ENCODE measurements around the gene ADAMTS17.

The ADAMTS17 gene

GRCh38 chr15:100186366-100186765 lies 155.4 kb downstream of the ADAMTS17 start:
- H3K27me3 ChIP-seq (ENCODE audit: control insufficient read depth in 1 of 2, insufficient read depth in 2 of 2, low read length in 2 of 2), result no peaks in the 10 kb centered on the region
- no peaks in the 10 kb centered on the region for H3K4me1 ChIP-seq (ENCODE audit: insufficient read depth, low read length)

DNA sequence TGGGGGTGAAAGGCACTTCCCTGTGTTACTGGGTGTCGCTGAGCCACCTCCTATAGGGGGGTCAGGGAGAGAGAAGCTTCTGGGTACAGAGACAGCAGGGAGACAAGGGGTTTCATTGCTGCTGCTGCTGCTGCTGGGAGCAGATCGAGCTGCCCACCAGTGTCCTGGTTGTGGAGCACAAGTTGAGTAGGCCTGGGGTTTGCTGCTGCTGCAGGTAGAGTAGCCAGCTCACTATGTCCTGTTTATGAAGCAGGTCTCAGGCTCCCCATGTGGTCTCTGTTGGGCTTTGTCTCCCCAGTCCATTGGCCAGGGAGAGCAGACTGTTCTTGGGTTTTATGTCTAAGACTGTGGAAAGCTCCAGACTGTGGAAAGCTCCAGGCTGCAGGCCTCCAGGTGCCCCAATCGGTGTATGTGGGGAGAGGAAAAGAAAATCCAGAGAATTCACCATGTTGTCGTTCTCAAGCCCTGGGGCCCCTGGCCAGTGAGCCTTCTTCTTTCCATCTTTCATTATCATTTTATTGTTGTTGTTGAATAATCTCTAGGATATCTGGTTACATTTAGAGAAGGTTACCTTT lies 157.8 kb downstream of the ADAMTS17 start:
- no peak overlapping the region for H3K9ac ChIP-seq (ENCODE audit: low read length)
- no peak overlapping the region for H3K27ac ChIP-seq (ENCODE audit: low read depth, low read length)
- no peaks in the 10 kb centered on the region for H3K9me3 ChIP-seq (ENCODE audit: low read length)
- H3K4me3 ChIP-seq (ENCODE audit: low read depth in 1 of 2, low read length in 2 of 2), result no peak overlapping the region
- H3K36me3 ChIP-seq (ENCODE audit: insufficient read depth, low read length), result no peaks in the 10 kb centered on the region
- H3K27me3 ChIP-seq (ENCODE audit: control insufficient read depth in 1 of 2, insufficient read depth in 2 of 2, low read length in 2 of 2), result no peaks in the 10 kb centered on the region
- no peaks in the 10 kb centered on the region for H3K4me1 ChIP-seq (ENCODE audit: insufficient read depth, low read length)

More at GRCh38 chr15:100186366-100186765, 155.4 kb downstream of the ADAMTS17 start:
- no peak overlapping the region for H3K9ac ChIP-seq (ENCODE audit: low read length)
- H3K27ac ChIP-seq (ENCODE audit: low read depth, low read length), result no peak overlapping the region
- no peaks in the 10 kb centered on the region for H3K9me3 ChIP-seq (ENCODE audit: low read length)
- no peaks in the 10 kb centered on the region for H3K36me3 ChIP-seq (ENCODE audit: insufficient read depth, low read length)
- no peak overlapping the region for H3K4me3 ChIP-seq (ENCODE audit: low read depth in 1 of 2, low read length in 2 of 2)

GRCh38 chr15:100180921-100181320 lies 160.9 kb downstream of the ADAMTS17 start:
- Histone ChIP-seq H3K27ac (ENCODE audit: low read depth, low read length) (no peak overlapping the region), H3K9me3 (ENCODE audit: low read length) (no peaks in the 10 kb centered on the region), H3K9ac (ENCODE audit: low read length) (no peak overlapping the region), H3K27me3 (ENCODE audit: control insufficient read depth in 1 of 2, insufficient read depth in 2 of 2, low read length in 2 of 2) (no peaks in the 10 kb centered on the region), H3K36me3 (ENCODE audit: insufficient read depth, low read length) (no peaks in the 10 kb centered on the region), H3K4me1 (ENCODE audit: insufficient read depth, low read length) (peaks cover 6% of the 10 kb centered on the region), H3K4me3 (ENCODE audit: low read depth in 1 of 2, low read length in 2 of 2) (no peak overlapping the region)

DNA sequence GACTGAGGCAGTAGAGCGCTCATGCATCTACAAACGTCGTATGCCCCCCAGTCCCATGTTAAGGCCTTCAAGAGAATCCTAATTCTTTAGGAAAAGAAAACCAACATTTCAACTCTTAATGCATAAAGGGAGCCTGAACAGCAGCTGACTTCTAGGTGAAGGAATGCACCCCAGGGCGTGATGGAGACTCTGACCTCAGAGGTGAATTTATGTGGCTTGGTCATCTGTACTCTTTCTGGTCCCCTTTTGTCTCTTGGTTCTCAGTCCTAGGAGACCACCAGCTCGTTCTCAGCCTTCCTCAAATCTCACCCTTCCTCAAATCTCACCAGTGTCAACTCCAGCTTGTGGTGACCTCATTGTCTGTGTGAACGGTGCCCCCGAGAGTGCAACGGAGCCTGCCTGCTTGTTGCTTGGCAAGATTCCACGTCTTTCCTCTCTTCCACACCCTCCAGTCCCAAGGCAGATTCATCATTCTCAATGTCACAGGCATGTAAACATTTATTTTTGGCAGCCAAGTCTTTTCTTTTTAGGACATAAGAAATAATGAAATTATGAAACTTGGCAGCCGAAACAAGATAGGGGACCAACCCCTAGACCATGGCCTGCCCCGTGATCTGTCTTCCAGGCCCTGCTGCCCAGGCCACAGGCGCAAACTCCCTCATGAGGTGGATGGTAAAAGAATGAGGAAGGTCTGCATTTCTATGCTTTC lies 166.2 kb downstream of the ADAMTS17 start:
- H3K4me1 ChIP-seq (ENCODE audit: insufficient read depth, low read length), result peaks cover 28% of the 10 kb centered on the region
- no peak overlapping the region for H3K9ac ChIP-seq (ENCODE audit: low read length)
- H3K9me3 ChIP-seq (ENCODE audit: low read length), result no peaks in the 10 kb centered on the region
- H3K27me3 ChIP-seq (ENCODE audit: control insufficient read depth in 1 of 2, insufficient read depth in 2 of 2, low read length in 2 of 2), result no peaks in the 10 kb centered on the region
- H3K4me3 ChIP-seq (ENCODE audit: low read depth in 1 of 2, low read length in 2 of 2), result no peak overlapping the region
- no peaks in the 10 kb centered on the region for H3K36me3 ChIP-seq (ENCODE audit: insufficient read depth, low read length)
- H3K27ac ChIP-seq (ENCODE audit: low read depth, low read length), result peak overlapping the region; percentile 17

DNA sequence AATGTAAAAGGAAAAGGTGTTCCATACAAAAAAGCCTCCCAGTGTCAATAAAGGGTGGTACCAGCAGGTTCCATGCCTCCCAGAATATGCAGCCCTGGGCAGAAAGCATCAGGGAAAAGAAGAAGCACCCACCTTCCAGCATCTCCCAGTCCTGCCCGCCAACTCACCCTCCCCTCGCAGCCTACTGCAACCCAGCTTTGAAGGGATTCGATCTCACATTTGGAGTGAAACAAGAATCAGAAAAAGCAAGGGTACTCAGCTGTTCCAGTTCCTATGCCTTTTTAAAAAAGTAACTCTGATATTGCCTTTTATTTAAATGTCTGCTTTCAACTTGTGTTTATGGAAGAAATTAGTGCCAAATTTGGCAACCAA lies 166.9 kb downstream of the ADAMTS17 start:
- Histone ChIP-seq H3K27me3 (ENCODE audit: control insufficient read depth in 1 of 2, insufficient read depth in 2 of 2, low read length in 2 of 2) (no peaks in the 10 kb centered on the region), H3K4me1 (ENCODE audit: insufficient read depth, low read length) (peaks cover 28% of the 10 kb centered on the region), H3K27ac (ENCODE audit: low read depth, low read length) (peak overlapping the region; percentile 45), H3K4me3 (ENCODE audit: low read depth in 1 of 2, low read length in 2 of 2) (no peak overlapping the region), H3K36me3 (ENCODE audit: insufficient read depth, low read length) (no peaks in the 10 kb centered on the region), H3K9ac (ENCODE audit: low read length) (no peak overlapping the region), H3K9me3 (ENCODE audit: low read length) (no peaks in the 10 kb centered on the region)

DNA sequence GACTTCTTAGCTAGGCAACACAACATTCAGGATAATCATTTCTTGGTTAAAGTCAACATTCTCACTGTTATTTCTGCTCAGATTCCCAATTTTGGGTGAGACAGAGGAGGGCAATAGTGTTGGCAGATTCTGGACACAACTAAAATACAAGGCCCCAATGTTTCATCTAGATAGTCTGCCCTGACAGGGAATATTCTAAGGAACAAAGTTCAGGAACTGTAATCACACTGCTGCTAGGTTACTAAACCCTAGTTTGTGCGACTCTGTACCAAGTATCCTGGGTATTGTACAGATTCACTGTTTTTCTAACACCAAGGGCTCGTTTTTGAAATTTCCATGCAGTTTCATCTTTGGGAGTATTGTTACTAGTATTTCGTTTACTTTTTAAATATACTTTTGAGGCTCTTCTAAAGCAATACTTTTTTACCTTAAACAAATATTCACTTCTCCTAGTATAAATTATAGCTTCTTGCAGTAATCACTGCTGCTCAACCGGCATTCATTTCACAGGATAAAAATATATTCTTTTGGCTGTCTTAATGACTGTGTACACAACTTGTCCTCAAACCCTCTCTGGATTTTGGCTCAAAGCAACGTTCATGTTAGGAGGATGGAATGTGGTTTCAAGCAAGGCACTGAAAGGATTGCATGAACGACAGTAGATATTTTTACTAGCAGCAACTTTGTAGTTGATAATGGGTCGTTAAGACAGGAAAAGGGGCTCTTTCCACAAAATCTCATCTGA lies 167.4 kb downstream of the ADAMTS17 start:
- Histone ChIP-seq H3K4me1 (ENCODE audit: insufficient read depth, low read length) (peaks cover 28% of the 10 kb centered on the region), H3K4me3 (ENCODE audit: low read depth in 1 of 2, low read length in 2 of 2) (no peak overlapping the region), H3K36me3 (ENCODE audit: insufficient read depth, low read length) (no peaks in the 10 kb centered on the region), H3K27ac (ENCODE audit: low read depth, low read length) (peak overlapping the region; percentile 45), H3K27me3 (ENCODE audit: control insufficient read depth in 1 of 2, insufficient read depth in 2 of 2, low read length in 2 of 2) (no peaks in the 10 kb centered on the region), H3K9me3 (ENCODE audit: low read length) (no peaks in the 10 kb centered on the region), H3K9ac (ENCODE audit: low read length) (no peak overlapping the region)

GRCh38 chr15:100172356-100173024 lies 169.3 kb downstream of the ADAMTS17 start:
- Histone ChIP-seq H3K36me3 (ENCODE audit: insufficient read depth, low read length) (no peaks in the 10 kb centered on the region), H3K4me3 (ENCODE audit: low read depth in 1 of 2, low read length in 2 of 2) (no peak overlapping the region)

GRCh38 chr15:100171411-100171810 lies 170.4 kb downstream of the ADAMTS17 start:
- H3K4me1 ChIP-seq (ENCODE audit: insufficient read depth, low read length), result peaks cover 39% of the 10 kb centered on the region
- H3K9ac ChIP-seq (ENCODE audit: low read length), result no peak overlapping the region
- H3K27me3 ChIP-seq (ENCODE audit: control insufficient read depth in 1 of 2, insufficient read depth in 2 of 2, low read length in 2 of 2), result no peaks in the 10 kb centered on the region
- H3K36me3 ChIP-seq (ENCODE audit: insufficient read depth, low read length), result no peaks in the 10 kb centered on the region
- H3K4me3 ChIP-seq (ENCODE audit: low read depth in 1 of 2, low read length in 2 of 2), result no peak overlapping the region
- H3K27ac ChIP-seq (ENCODE audit: low read depth, low read length), result no peak overlapping the region
- no peaks in the 10 kb centered on the region for H3K9me3 ChIP-seq (ENCODE audit: low read length)

More at GRCh38 chr15:100172356-100173024, 169.3 kb downstream of the ADAMTS17 start:
- H3K9me3 ChIP-seq (ENCODE audit: low read length), result no peaks in the 10 kb centered on the region
- H3K4me1 ChIP-seq (ENCODE audit: insufficient read depth, low read length), result peaks cover 35% of the 10 kb centered on the region
- no peak overlapping the region for H3K9ac ChIP-seq (ENCODE audit: low read length)
- no peaks in the 10 kb centered on the region for H3K27me3 ChIP-seq (ENCODE audit: control insufficient read depth in 1 of 2, insufficient read depth in 2 of 2, low read length in 2 of 2)
- no peak overlapping the region for H3K27ac ChIP-seq (ENCODE audit: low read depth, low read length)

GRCh38 chr15:100170291-100171210 lies 171.2 kb downstream of the ADAMTS17 start:
- H3K27ac ChIP-seq (ENCODE audit: low read depth, low read length), result no peak overlapping the region
- H3K9me3 ChIP-seq (ENCODE audit: low read length), result no peaks in the 10 kb centered on the region
- H3K4me1 ChIP-seq (ENCODE audit: insufficient read depth, low read length), result peaks cover 31% of the 10 kb centered on the region
- no peak overlapping the region for H3K4me3 ChIP-seq (ENCODE audit: low read depth in 1 of 2, low read length in 2 of 2)
- H3K9ac ChIP-seq (ENCODE audit: low read length), result no peak overlapping the region
- H3K27me3 ChIP-seq (ENCODE audit: control insufficient read depth in 1 of 2, insufficient read depth in 2 of 2, low read length in 2 of 2), result no peaks in the 10 kb centered on the region
- H3K36me3 ChIP-seq (ENCODE audit: insufficient read depth, low read length), result no peaks in the 10 kb centered on the region

- Histone ChIP-seq H3K27ac (ENCODE audit: low read depth, low read length) (no peak overlapping the region), H3K27me3 (ENCODE audit: control insufficient read depth in 1 of 2, insufficient read depth in 2 of 2, low read length in 2 of 2) (no peaks in the 10 kb centered on the region), H3K9me3 (ENCODE audit: low read length) (no peaks in the 10 kb centered on the region), H3K4me3 (ENCODE audit: low read depth in 1 of 2, low read length in 2 of 2) (no peak overlapping the region), H3K9ac (ENCODE audit: low read length) (no peak overlapping the region), H3K4me1 (ENCODE audit: insufficient read depth, low read length) (peaks cover 23% of the 10 kb centered on the region), H3K36me3 (ENCODE audit: insufficient read depth, low read length) (no peaks in the 10 kb centered on the region)
These were observed 172.0 kb downstream of the ADAMTS17 start for GRCh38 chr15:100169615-100170290.
